Fibroblast of lung (primary cell): ENCODE data around the gene ZCCHC14. TPM values are rescaled to one million over a fixed set of nuclear protein-coding genes. Genes with fewer than 3 reads are reported as not detected.

Source experiments
- DNase-seq, 2 donors: peaks; one replicate each; pipeline versions ENCODE4 v3.0.0 to v3.0.0-alpha.2; 2010; ENCODE audit warnings: low read depth in 2 of 2
- H2AFZ ChIP-seq: 2 replicates; pipeline ENCODE4 v1.5.1; 2012; ENCODE audit warnings: low read length, control low read depth, inconsistent platforms
- H3K27ac ChIP-seq: 2 replicates; pipeline ENCODE4 v1.5.1; 2011; ENCODE audit warnings: low read length, control low read depth; ENCODE audit not compliant: insufficient read depth
- H3K27me3 ChIP-seq: 2 replicates; pipeline ENCODE4 v1.5.1; 2011; ENCODE audit warnings: mild to moderate bottlenecking, low read length; ENCODE audit not compliant: control insufficient read depth, insufficient read depth
- H3K36me3 ChIP-seq: 2 replicates; pipeline ENCODE4 v1.5.1; 2011; ENCODE audit warnings: low read length; ENCODE audit not compliant: control insufficient read depth, insufficient read depth
- H3K4me1 ChIP-seq: 2 replicates; pipeline ENCODE4 v1.5.1; 2011; ENCODE audit warnings: low read length; ENCODE audit not compliant: control insufficient read depth, insufficient read depth; ENCODE audit errors: extremely low read depth
- H3K4me2 ChIP-seq: 2 replicates; pipeline ENCODE4 v1.5.1; 2011; ENCODE audit warnings: low read length, control low read depth; ENCODE audit not compliant: insufficient read depth; ENCODE audit errors: extremely low read depth
- H3K4me3 ChIP-seq, 4 experiments: fragments of 200-600 bp in 1 of 4; sonication (generic) in 1 of 4; replicated peaks in 1 of 4; 2 replicates each; pipeline ENCODE4 v1.5.1; 2011 to 2016; ENCODE audit warnings: low read length in 4 of 4, low read depth in 3 of 4, mild to moderate bottlenecking in 3 of 4, control low read depth in 2 of 4, inconsistent platforms in 1 of 4, mixed read lengths in 1 of 4; ENCODE audit not compliant: insufficient read depth in 1 of 4; ENCODE audit errors: control extremely low read depth in 1 of 4
- H3K79me2 ChIP-seq: 2 replicates; pipeline ENCODE4 v1.5.1; 2012; ENCODE audit warnings: mild to moderate bottlenecking, low read length, inconsistent platforms; ENCODE audit not compliant: control insufficient read depth, insufficient read depth
- H3K9ac ChIP-seq: 2 replicates; pipeline ENCODE4 v1.5.1; 2011; ENCODE audit warnings: mild to moderate bottlenecking, low read length, control low read depth; ENCODE audit not compliant: insufficient read depth
- H3K9me3 ChIP-seq: 2 replicates; pipeline ENCODE4 v1.5.1; 2012; ENCODE audit warnings: low read depth, low read length; ENCODE audit not compliant: control insufficient read depth, insufficient read depth
- H4K20me1 ChIP-seq: 2 replicates; pipeline ENCODE4 v1.5.1; 2011; ENCODE audit warnings: low read length; ENCODE audit not compliant: control insufficient read depth, insufficient read depth; ENCODE audit errors: extremely low read depth
- CTCF ChIP-seq, 2 donors: IDR thresholded peaks in 1 of 2; conservative IDR thresholded peaks in 1 of 2; 1 replicate in 1 of 2; 2 replicates in 1 of 2; pipeline ENCODE4 v1.5.1; 2011 to 2012; ENCODE audit warnings: low read length in 2 of 2, control low read depth in 1 of 2, inconsistent platforms in 1 of 2, low read depth in 1 of 2, mild to moderate bottlenecking in 1 of 2
- EZH2 ChIP-seq: IDR thresholded peaks from 2 replicates; pipeline ENCODE4 v1.5.1; 2012; ENCODE audit warnings: low read length, control low read depth, mild to moderate bottlenecking; ENCODE audit errors: missing control alignments
- polyA plus RNA-seq, 2 donors: library from polyadenylated mRNA; depleted of rRNA in 1 of 2; stranded (reverse) in 1 of 2; unstranded in 1 of 2; fragments of >200 nt; gene quantifications; 2 replicates each; pipeline ENCODE4 v1.2.1, GENCODE V29; 2011 to 2012; ENCODE audit warnings: missing spikeins in 1 of 2
- total RNA-seq: library from RNA; depleted of rRNA; stranded (reverse); fragments of >200 nt; gene quantifications from 2 replicates; pipeline ENCODE4 v1.2.1, GENCODE V29; 2014

Gene ZCCHC14
- total and polyA plus RNA-seq, 2 donors (not counting 1 experiment from before 2014, with no cell fraction given), result 6.4 to 16.3 TPM

GRCh38 chr16:87372305-87372704 lies 120.5 kb downstream of the ZCCHC14 start:
- Histone ChIP-seq H3K27me3 (no peaks in the 10 kb centered on the region), H2AFZ (no peak overlapping the region), H3K9me3 (no peaks in the 10 kb centered on the region), H3K4me2 (no peak overlapping the region), H4K20me1 (no peaks in the 10 kb centered on the region), H3K4me3 (no peak overlapping the region), H3K36me3 (no peaks in the 10 kb centered on the region), H3K27ac (no peak overlapping the region), H3K9ac (no peak overlapping the region), H3K4me1 (peaks cover 9% of the 10 kb centered on the region), H3K79me2 (peaks cover 57% of the 10 kb centered on the region)
- no peak for DNase-seq
- TF ChIP-seq EZH2 (no peak), CTCF (conservative IDR thresholded peaks at IDR 0.05 in 1 of 2, IDR thresholded peaks at IDR 0.05 in 1 of 2; ENCODE audit: low read depth in 1 of 2, low read length in 2 of 2) (no peak)

- Histone ChIP-seq H2AFZ (no peak overlapping the region), H3K9ac (no peak overlapping the region), H3K36me3 (no peaks in the 10 kb centered on the region), H3K4me3 (no peak overlapping the region), H4K20me1 (no peaks in the 10 kb centered on the region), H3K4me1 (peaks cover 6% of the 10 kb centered on the region), H3K9me3 (no peaks in the 10 kb centered on the region), H3K27me3 (no peaks in the 10 kb centered on the region), H3K27ac (no peak overlapping the region), H3K4me2 (no peak overlapping the region), H3K79me2 (peaks cover 51% of the 10 kb centered on the region)
- no peak for DNase-seq
- TF ChIP-seq EZH2 (no peak), CTCF (conservative IDR thresholded peaks at IDR 0.05 in 1 of 2, IDR thresholded peaks at IDR 0.05 in 1 of 2; ENCODE audit: low read depth in 1 of 2, low read length in 2 of 2) (no peak)
Observed at GRCh38 chr16:87371261-87371866, 121.5 kb downstream of the ZCCHC14 start.

- Histone ChIP-seq H3K9me3 (no peaks in the 10 kb centered on the region), H3K4me3 (no peak overlapping the region), H3K27me3 (no peaks in the 10 kb centered on the region), H3K36me3 (no peaks in the 10 kb centered on the region), H3K4me2 (no peak overlapping the region), H3K27ac (no peak overlapping the region), H3K4me1 (no peaks in the 10 kb centered on the region), H4K20me1 (no peaks in the 10 kb centered on the region), H3K9ac (no peak overlapping the region), H2AFZ (no peak overlapping the region), H3K79me2 (peaks cover 46% of the 10 kb centered on the region)
- no peak for TF ChIP-seq EZH2
- TF ChIP-seq CTCF (conservative IDR thresholded peaks at IDR 0.05 in 1 of 2, IDR thresholded peaks at IDR 0.05 in 1 of 2; ENCODE audit: low read depth in 1 of 2, low read length in 2 of 2), result no peak
- no peak for DNase-seq
Observed at GRCh38 chr16:87369796-87370719, 122.8 kb downstream of the ZCCHC14 start.
